Stimulated activated CD8-positive, alpha-beta memory T cell treated with anti-CD3 and anti-CD28 coated beads, Interleukin-15, amount 100 ng/mL, for 48 hours (primary cell): Measurements from ENCODE around the gene PACS2.
A peak's percentile ranks its signal among the peaks of the same experiment; 100 is the strongest.

Experiments used
- DNase-seq, 2 donors: peaks; one replicate each; pipeline ENCODE4 v3.0.0-alpha.2; 2020; ENCODE audit warnings: low read depth in 2 of 2

Gene PACS2

GRCh38 chr14:105399466-105399775 is 84.9 kb downstream of the PACS2 start:
- DNase-seq = no peak

- no peak for DNase-seq
These were observed 85.5 kb downstream of the PACS2 start for GRCh38 chr14:105400016-105400415.

GRCh38 chr14:105401699-105402098 is 87.2 kb downstream of the PACS2 start:
- DNase-seq = no peak

GRCh38 chr14:105408592-105408991 is 94.0 kb downstream of the PACS2 start:
- no peak for DNase-seq

- DNase-seq = no peak
These were observed 94.8 kb downstream of the PACS2 start for GRCh38 chr14:105409364-105409763.

GRCh38 chr14:105410642-105411016 is 96.1 kb downstream of the PACS2 start:
- DNase-seq = no peak

GRCh38 chr14:105411017-105411941 is 96.7 kb downstream of the PACS2 start:
- no peak for DNase-seq

GRCh38 chr14:105411985-105412770 is 97.6 kb downstream of the PACS2 start:
- no peak for DNase-seq

GRCh38 chr14:105412771-105413543 is 98.4 kb downstream of the PACS2 start:
- DNase-seq = no peak

- DNase-seq = no peak
These were observed 99.0 kb downstream of the PACS2 start for GRCh38 chr14:105413544-105413886.

- peak; percentile 64 to 68 for DNase-seq
These were observed 100.2 kb downstream of the PACS2 start for GRCh38 chr14:105414456-105415371.

GRCh38 chr14:105415481-105416428 is 101.2 kb downstream of the PACS2 start:
- no peak for DNase-seq

GRCh38 chr14:105416671-105417070 is 102.1 kb downstream of the PACS2 start:
- DNase-seq = no peak

- DNase-seq = no peak
These were observed 103.2 kb downstream of the PACS2 start for GRCh38 chr14:105417690-105418121.

- DNase-seq = no peak
These were observed 104.0 kb downstream of the PACS2 start for GRCh38 chr14:105418269-105419194.

- DNase-seq = peak; percentile 30 to 31
These were observed 104.9 kb downstream of the PACS2 start, which contains the start of gene MTA1 for GRCh38 chr14:105419195-105420091. MTA1 (plus strand) TSS chr14:105419827; CDS start chr14:105420036, 209 bp downstream.

- no peak for DNase-seq
These were observed 105.8 kb downstream of the PACS2 start for GRCh38 chr14:105420101-105420973.
